HFF-Myc (cell line): ENCODE measurements around the gene DEGS2.

Experiments used
- DNase-seq: peaks from one replicate; pipeline ENCODE4 v3.0.0-alpha.2; 2011; ENCODE audit warnings: low read depth; ENCODE audit errors: extremely low read depth
- H3K4me3 ChIP-seq: replicated peaks from 2 replicates; pipeline ENCODE4 v1.5.1; 2011; ENCODE audit warnings: low read depth, mild to moderate bottlenecking, control low read depth, low read length
- CTCF ChIP-seq: IDR thresholded peaks from 2 replicates; pipeline ENCODE4 v1.5.1; 2012; ENCODE audit warnings: mild to moderate bottlenecking, low read depth, low read length, control low read depth; ENCODE audit errors: missing control alignments

Gene DEGS2

GRCh38 chr14:100100032-100100703 lies 59.3 kb downstream of the DEGS2 start:
- DNase-seq = no peak
- no peak overlapping the region for H3K4me3 ChIP-seq
- TF ChIP-seq CTCF = no peak

- no peak overlapping the region for H3K4me3 ChIP-seq
- no peak for TF ChIP-seq CTCF
- DNase-seq = no peak
These were observed 61.3 kb downstream of the DEGS2 start for GRCh38 chr14:100098171-100098570.

- no peak for DNase-seq
- H3K4me3 ChIP-seq = no peak overlapping the region
- TF ChIP-seq CTCF = no peak
These were observed 62.8 kb downstream of the DEGS2 start for GRCh38 chr14:100096656-100097055.
